PC-3 (cell line): ENCODE measurements around the gene AMZ1. TPM values are rescaled to one million over a fixed set of nuclear protein-coding genes. Genes with fewer than 3 reads are reported as not detected.

ENCODE experiments used
- ATAC-seq: fragments of 200-7000 bp; cut with Tn5 transposase; 2 replicates; pipeline ENCODE4 v1.9.1; 2020; ENCODE audit warnings: mild to moderate bottlenecking, moderate library complexity
- BruUV-seq: library from RNA; stranded (reverse); fragments of 400-500 nt; replicated peaks from 2 replicates; lab custom pipeline; 2021; lab: Mats Ljungman, UMichigan
- CTCF ChIA-PET: fragments of 300-600 bp; sonication (Branson Sonifier 250); formaldehyde crosslinking; loops from one replicate; lab custom pipeline; 2022; ENCODE audit warnings: antibody characterized with exemption; lab: Charles Lee
- POLR2A ChIA-PET: fragments of 300-600 bp; sonication (Branson Sonifier 250); formaldehyde crosslinking; loops from one replicate; lab custom pipeline; 2022; ENCODE audit warnings: antibody characterized with exemption; ENCODE audit not compliant: unreplicated experiment; lab: Charles Lee
- DNase-seq: peaks from one replicate; pipeline ENCODE4 v3.0.0-alpha.2; 2015
- H2AFZ ChIP-seq: fragments of 300-600 bp; sonication (generic); 2 replicates; pipeline ENCODE4 v1.6.0; 2016; ENCODE audit warnings: antibody characterized with exemption, low read length
- H3F3A ChIP-seq: fragments of 300-600 bp; sonication (generic); one replicate; pipeline ENCODE4 v1.6.0; 2017; ENCODE audit warnings: antibody characterized with exemption, low read length, control low read depth, mild to moderate bottlenecking; ENCODE audit not compliant: unreplicated experiment
- H3K27ac ChIP-seq: fragments of 300-600 bp; sonication (generic); 2 replicates; pipeline ENCODE4 v1.5.1; 2016; ENCODE audit warnings: mild to moderate bottlenecking, low read length
- H3K27me3 ChIP-seq: fragments of 300-600 bp; sonication (generic); 2 replicates; pipeline ENCODE4 v1.6.1; 2016; ENCODE audit warnings: low read length, mixed read lengths
- H3K36me3 ChIP-seq: fragments of 300-600 bp; sonication (generic); 2 replicates; pipeline ENCODE4 v1.6.1; 2016; ENCODE audit warnings: low read depth, mixed run types, low read length, mixed read lengths
- H3K4me1 ChIP-seq: fragments of 300-600 bp; sonication (generic); 2 replicates; pipeline ENCODE4 v1.5.1; 2016; ENCODE audit warnings: low read length; ENCODE audit not compliant: insufficient read depth
- H3K4me2 ChIP-seq: fragments of 300-600 bp; sonication (generic); 2 replicates; pipeline ENCODE4 v1.6.0; 2016; ENCODE audit warnings: low read length
- H3K4me3 ChIP-seq: fragments of 300-600 bp; sonication (generic); 2 replicates; pipeline ENCODE4 v1.5.1; 2016; ENCODE audit warnings: mild to moderate bottlenecking, low read length, mixed read lengths
- H3K79me2 ChIP-seq: fragments of 300-600 bp; sonication (generic); 2 replicates; pipeline ENCODE4 v1.6.1; 2017; ENCODE audit warnings: low read length, mixed read lengths
- H3K9ac ChIP-seq: fragments of 300-600 bp; sonication (generic); 2 replicates; pipeline ENCODE4 v1.6.0; 2016; ENCODE audit warnings: mild to moderate bottlenecking, low read length
- H3K9me2 ChIP-seq: fragments of 300-600 bp; sonication (generic); replicated peaks from 2 replicates; pipeline ENCODE4 v1.6.1; 2016; ENCODE audit warnings: mixed run types, low read length, mixed read lengths
- H3K9me3 ChIP-seq: fragments of 300-600 bp; sonication (generic); 2 replicates; pipeline ENCODE4 v1.6.1; 2016; ENCODE audit warnings: low read length, mixed read lengths
- H4K20me1 ChIP-seq: fragments of 300-600 bp; sonication (generic); 2 replicates; pipeline ENCODE4 v1.6.1; 2016; ENCODE audit warnings: low read length, mixed read lengths
- CTCF ChIP-seq: fragments of 300-600 bp; sonication (generic); conservative IDR thresholded peaks from 2 replicates; pipeline ENCODE4 v1.5.1; 2017; ENCODE audit warnings: antibody characterized with exemption, low read depth, mild to moderate bottlenecking, low read length
- EZH2 ChIP-seq: fragments of 300-600 bp; sonication (generic); IDR thresholded peaks from one replicate; pipeline ENCODE4 v1.6.1; 2017; ENCODE audit warnings: antibody characterized with exemption, mild to moderate bottlenecking, low read length; ENCODE audit not compliant: unreplicated experiment
- EZH2phosphoT487 ChIP-seq: fragments of 300-600 bp; sonication (generic); IDR thresholded peaks from 2 replicates; pipeline ENCODE4 v1.6.1; 2018; ENCODE audit warnings: mild to moderate bottlenecking, antibody characterized with exemption, low read length, borderline replicate concordance
- intact Hi-C: fragments of 100-400 bp; cut with micrococcal nuclease; formaldehyde crosslinking; loops from 2 replicates; pipeline ENCODE4 v1.9.0; 2023
- total RNA-seq: library from RNA; depleted of rRNA; stranded (reverse); fragments of >200 nt; gene quantifications from 2 replicates; pipeline ENCODE4 v1.2.3, GENCODE V29; 2014

The AMZ1 gene
- total RNA-seq, 1 experiment from 2014 or later, result not detected

GRCh38 chr7:2724453-2725177, 36.6 kb downstream of the AMZ1 start:
- CTCF ChIA-PET, result no interaction called here
- TF ChIP-seq EZH2phosphoT487 (no peak), CTCF (no peak), EZH2 (no peak)
- no peak for ATAC-seq
- Histone ChIP-seq H3K27ac (no peak overlapping the region), H3K9me2 (no peaks in the 10 kb centered on the region), H3K4me3 (no peak overlapping the region), H2AFZ (no peak overlapping the region), H3K27me3 (no peaks in the 10 kb centered on the region), H3K9ac (no peak overlapping the region), H3K4me1 (0 out of 2 replicates have a peak, but pooled peaks cover 3% of the 10 kb centered on the region), H3K9me3 (no peaks in the 10 kb centered on the region), H4K20me1 (no peaks in the 10 kb centered on the region), H3K4me2 (no peak overlapping the region), H3K79me2 (no peaks in the 10 kb centered on the region), H3K36me3 (no peaks in the 10 kb centered on the region; the same call in 1 of the 2 replicates), H3F3A (no peaks in the 10 kb centered on the region)
- no TSS peak for BruUV-seq
- DNase-seq, result no peak
- intact Hi-C loops, result loop anchor here (5.0 kb wide), 1 partner anchor 138 kb away; no protein-coding TSS in a partner anchor
- POLR2A ChIA-PET, result interaction anchor here (0.6 kb wide), 1 partner anchor 78 kb away, joined by 3 read pairs; no protein-coding TSS in a partner anchor

- no peaks in the 10 kb centered on the region for H3K79me2 ChIP-seq
- ATAC-seq (no peak), DNase-seq (no peak)
- BruUV-seq, result no TSS peak
- H3K4me1 ChIP-seq, result 0 out of 2 replicates have a peak, but pooled peaks cover 3% of the 10 kb centered on the region
- CTCF ChIA-PET, result no interaction called here
- H3K4me2 ChIP-seq, result no peak overlapping the region
- no peaks in the 10 kb centered on the region for H3K9me3 ChIP-seq
- H4K20me1 ChIP-seq, result no peaks in the 10 kb centered on the region
- TF ChIP-seq EZH2phosphoT487, result no peak
- no peak for TF ChIP-seq CTCF
- TF ChIP-seq EZH2, result no peak
- no peak overlapping the region for H3K4me3 ChIP-seq
- H3F3A ChIP-seq, result no peaks in the 10 kb centered on the region
- intact Hi-C loops, result no loop called here
- no peak overlapping the region for H3K27ac ChIP-seq
- H3K27me3 ChIP-seq, result no peaks in the 10 kb centered on the region
- H3K9me2 ChIP-seq, result no peaks in the 10 kb centered on the region
- POLR2A ChIA-PET, result no interaction called here
- no peak overlapping the region for H2AFZ ChIP-seq
- no peak overlapping the region for H3K9ac ChIP-seq
- no peaks in the 10 kb centered on the region; the same call in 1 of the 2 replicates for H3K36me3 ChIP-seq
Observed at GRCh38 chr7:2725178-2726105, 37.4 kb downstream of the AMZ1 start.
